ENCODE measurements around the gene MOSPD3.
"Not testable (repeated sequence)": the region's sequence is repeated elsewhere in the genome, so short reads cannot be mapped to it uniquely, and the experiment has no call there.

The MOSPD3 gene

GRCh38 chr7:100640517-100641440 lies 28.4 kb downstream of the MOSPD3 start:
- Histone ChIP-seq H3K4me1 (ENCODE audit: control insufficient read depth in 5 of 5, insufficient read depth in 5 of 5, low read length in 5 of 5) (no peaks in the 10 kb centered on the region), H3K9ac (ENCODE audit: low read length in 5 of 5) (no peak overlapping the region), H3K27me3 (ENCODE audit: control insufficient read depth in 5 of 5, insufficient read depth in 4 of 5, low read length in 5 of 5) (peaks cover 8 to 22% (median 18%) of the 10 kb centered on the region in 5 donors), H3K4me3 (ENCODE audit: low read depth in 1 of 5, low read length in 5 of 5) (no peak overlapping the region), H3K27ac (ENCODE audit: low read depth, low read length) (no peak overlapping the region), H3K36me3 (ENCODE audit: control insufficient read depth in 5 of 5, insufficient read depth in 5 of 5, low read length in 5 of 5) (no peaks in the 10 kb centered on the region), H3K9me3 (ENCODE audit: control insufficient read depth in 5 of 5, low read length in 5 of 5) (no peaks in the 10 kb centered on the region)

- Histone ChIP-seq H3K27ac (ENCODE audit: low read depth, low read length) (no peak within 1 kb of the TSS), H3K4me3 (ENCODE audit: low read depth in 1 of 5, low read length in 5 of 5) (no peak within 1 kb of the TSS), H3K27me3 (ENCODE audit: control insufficient read depth in 5 of 5, insufficient read depth in 4 of 5, low read length in 5 of 5) (peaks cover 8 to 28% (median 18%) of the 10 kb centered on the region in 5 donors), H3K36me3 (ENCODE audit: control insufficient read depth in 5 of 5, insufficient read depth in 5 of 5, low read length in 5 of 5) (no peaks in the 10 kb centered on the region), H3K4me1 (ENCODE audit: control insufficient read depth in 5 of 5, insufficient read depth in 5 of 5, low read length in 5 of 5) (no peaks in the 10 kb centered on the region), H3K9ac (ENCODE audit: low read length in 5 of 5) (no peak within 1 kb of the TSS), H3K9me3 (ENCODE audit: control insufficient read depth in 5 of 5, low read length in 5 of 5) (no peaks in the 10 kb centered on the region)
These were observed 29.1 kb downstream of the MOSPD3 start, which contains the start of gene TFR2 for GRCh38 chr7:100641463-100641859. TSS of gene TFR2 (minus strand) at chr7:100641552. CDS start at chr7:100641509, 43 bp downstream.

GRCh38 chr7:100641860-100642533 lies 29.7 kb downstream of the MOSPD3 start:
- H3K4me1 ChIP-seq (ENCODE audit: control insufficient read depth in 5 of 5, insufficient read depth in 5 of 5, low read length in 5 of 5), result no peaks in the 10 kb centered on the region
- H3K27ac ChIP-seq (ENCODE audit: low read depth, low read length), result no peak overlapping the region
- no peaks in the 10 kb centered on the region for H3K9me3 ChIP-seq (ENCODE audit: control insufficient read depth in 5 of 5, low read length in 5 of 5)
- H3K36me3 ChIP-seq (ENCODE audit: control insufficient read depth in 5 of 5, insufficient read depth in 5 of 5, low read length in 5 of 5), result no peaks in the 10 kb centered on the region
- no peak overlapping the region for H3K4me3 ChIP-seq (ENCODE audit: low read depth in 1 of 5, low read length in 5 of 5)
- H3K9ac ChIP-seq (ENCODE audit: low read length in 5 of 5), result no peak overlapping the region
- H3K27me3 ChIP-seq (ENCODE audit: control insufficient read depth in 5 of 5, insufficient read depth in 4 of 5, low read length in 5 of 5), result peaks cover 6 to 30% (median 22%) of the 10 kb centered on the region in 5 donors

GRCh38 chr7:100642534-100642907 lies 30.2 kb downstream of the MOSPD3 start:
- H3K9me3 ChIP-seq (ENCODE audit: control insufficient read depth in 5 of 5, low read length in 5 of 5), result no peaks in the 10 kb centered on the region
- no peaks in the 10 kb centered on the region for H3K36me3 ChIP-seq (ENCODE audit: control insufficient read depth in 5 of 5, insufficient read depth in 5 of 5, low read length in 5 of 5)
- no peak overlapping the region for H3K27ac ChIP-seq (ENCODE audit: low read depth, low read length)
- H3K4me1 ChIP-seq (ENCODE audit: control insufficient read depth in 5 of 5, insufficient read depth in 5 of 5, low read length in 5 of 5), result no peaks in the 10 kb centered on the region
- H3K4me3 ChIP-seq (ENCODE audit: low read depth in 1 of 5, low read length in 5 of 5), result no peak overlapping the region
- peaks cover 9 to 33% (median 25%) of the 10 kb centered on the region in 5 donors for H3K27me3 ChIP-seq (ENCODE audit: control insufficient read depth in 5 of 5, insufficient read depth in 4 of 5, low read length in 5 of 5)
- no peak overlapping the region for H3K9ac ChIP-seq (ENCODE audit: low read length in 5 of 5)

- Histone ChIP-seq H3K9me3 (ENCODE audit: control insufficient read depth in 5 of 5, low read length in 5 of 5) (no peaks in the 10 kb centered on the region), H3K27me3 (ENCODE audit: control insufficient read depth in 5 of 5, insufficient read depth in 4 of 5, low read length in 5 of 5) (peaks cover 13 to 39% (median 22%) of the 10 kb centered on the region in 5 donors), H3K4me3 (ENCODE audit: low read depth in 1 of 5, low read length in 5 of 5) (no peak overlapping the region), H3K27ac (ENCODE audit: low read depth, low read length) (no peak overlapping the region), H3K9ac (ENCODE audit: low read length in 5 of 5) (no peak overlapping the region), H3K36me3 (ENCODE audit: control insufficient read depth in 5 of 5, insufficient read depth in 5 of 5, low read length in 5 of 5) (no peaks in the 10 kb centered on the region), H3K4me1 (ENCODE audit: control insufficient read depth in 5 of 5, insufficient read depth in 5 of 5, low read length in 5 of 5) (no peaks in the 10 kb centered on the region)
These were observed 37.7 kb downstream of the MOSPD3 start for GRCh38 chr7:100649826-100650565.

- H3K4me1 ChIP-seq (ENCODE audit: control insufficient read depth in 5 of 5, insufficient read depth in 5 of 5, low read length in 5 of 5), result peaks cover 0 to 6% (median 0%) of the 10 kb centered on the region in 5 donors
- no peak overlapping the region for H3K9ac ChIP-seq (ENCODE audit: low read length in 5 of 5)
- no peaks in the 10 kb centered on the region for H3K9me3 ChIP-seq (ENCODE audit: control insufficient read depth in 5 of 5, low read length in 5 of 5)
- no peak overlapping the region for H3K27ac ChIP-seq (ENCODE audit: low read depth, low read length)
- H3K27me3 ChIP-seq (ENCODE audit: control insufficient read depth in 5 of 5, insufficient read depth in 4 of 5, low read length in 5 of 5), result peaks cover 18 to 37% (median 32%) of the 10 kb centered on the region in 5 donors
- no peak overlapping the region for H3K4me3 ChIP-seq (ENCODE audit: low read depth in 1 of 5, low read length in 5 of 5)
- H3K36me3 ChIP-seq (ENCODE audit: control insufficient read depth in 5 of 5, insufficient read depth in 5 of 5, low read length in 5 of 5), result no peaks in the 10 kb centered on the region
These were observed 42.8 kb downstream of the MOSPD3 start for GRCh38 chr7:100654908-100655831.

- Histone ChIP-seq H3K27ac (ENCODE audit: low read depth, low read length) (no peak within 1 kb of the TSS), H3K4me1 (ENCODE audit: control insufficient read depth in 5 of 5, insufficient read depth in 5 of 5, low read length in 5 of 5) (peaks cover 0 to 6% (median 0%) of the 10 kb centered on the region in 5 donors), H3K36me3 (ENCODE audit: control insufficient read depth in 5 of 5, insufficient read depth in 5 of 5, low read length in 5 of 5) (no peaks in the 10 kb centered on the region), H3K9me3 (ENCODE audit: control insufficient read depth in 5 of 5, low read length in 5 of 5) (no peaks in the 10 kb centered on the region), H3K9ac (ENCODE audit: low read length in 5 of 5) (no peak within 1 kb of the TSS), H3K4me3 (ENCODE audit: low read depth in 1 of 5, low read length in 5 of 5) (no peak within 1 kb of the TSS), H3K27me3 (ENCODE audit: control insufficient read depth in 5 of 5, insufficient read depth in 4 of 5, low read length in 5 of 5) (peaks cover 18 to 36% (median 31%) of the 10 kb centered on the region in 5 donors)
These were observed 43.8 kb downstream of the MOSPD3 start, which contains the start of gene ACTL6B for GRCh38 chr7:100655908-100656674. TSS of gene ACTL6B (minus strand) at chr7:100656448. CDS start at chr7:100656354, 94 bp downstream.

- not testable (repeated sequence) for H3K4me3 ChIP-seq (ENCODE audit: low read depth in 1 of 5, low read length in 5 of 5); H3K4me1 ChIP-seq (ENCODE audit: control insufficient read depth in 5 of 5, insufficient read depth in 5 of 5, low read length in 5 of 5); H3K27ac ChIP-seq (ENCODE audit: low read depth, low read length); H3K9ac ChIP-seq (ENCODE audit: low read length in 5 of 5); H3K9me3 ChIP-seq (ENCODE audit: control insufficient read depth in 5 of 5, low read length in 5 of 5); H3K36me3 ChIP-seq (ENCODE audit: control insufficient read depth in 5 of 5, insufficient read depth in 5 of 5, low read length in 5 of 5)
- H3K27me3 ChIP-seq (ENCODE audit: control insufficient read depth in 5 of 5, insufficient read depth in 4 of 5, low read length in 5 of 5), result peaks cover 4 to 11% (median 9%) of the 10 kb centered on the region in 5 donors
These were observed 49.9 kb downstream of the MOSPD3 start for GRCh38 chr7:100662194-100662776.
